GM21447 (cell line): ENCODE measurements around the gene RNF6.

Experiments
- ATAC-seq: cut with Tn5 transposase; IDR thresholded peaks from one replicate; pipeline ENCODE4 v1.9.1; 2021; ENCODE audit not compliant: unreplicated experiment

Gene RNF6

GRCh38 chr13:26168237-26168814 lies 53.8 kb downstream of the RNF6 start:
- no peak for ATAC-seq

- ATAC-seq: no peak
Observed at GRCh38 chr13:26163812-26164211, 58.3 kb downstream of the RNF6 start.
